H9 (cell line): ENCODE results near the gene FUT8. TPM values are rescaled to one million over a fixed set of nuclear protein-coding genes. Genes with fewer than 3 reads are reported as not detected.

Experiments used
- DNase-seq: peaks from one replicate; pipeline ENCODE4 v3.0.0-alpha.2; 2017
- H2AFZ ChIP-seq: one replicate; pipeline ENCODE4 v1.6.1; 2013; ENCODE audit warnings: mild to moderate bottlenecking, low read length, control low read depth, moderate library complexity
- H2AK5ac ChIP-seq: 2 replicates; pipeline ENCODE4 v1.6.1; 2013; ENCODE audit warnings: low read length, control low read depth, mixed read lengths; ENCODE audit not compliant: insufficient read length
- H2BK120ac ChIP-seq: one replicate; pipeline ENCODE4 v1.6.1; 2013; ENCODE audit warnings: low read depth, mild to moderate bottlenecking, low read length, control low read depth, inconsistent platforms; ENCODE audit not compliant: poor library complexity, severe bottlenecking
- H2BK12ac ChIP-seq: 2 replicates; pipeline ENCODE4 v1.6.1; 2013; ENCODE audit warnings: low read length, control low read depth, mixed read lengths, low read depth; ENCODE audit not compliant: insufficient read length
- H2BK15ac ChIP-seq: 2 replicates; pipeline ENCODE4 v1.6.1; 2013; ENCODE audit warnings: low read depth, low read length, control low read depth
- H2BK20ac ChIP-seq: one replicate; pipeline ENCODE4 v1.6.1; 2013; ENCODE audit warnings: low read depth, mild to moderate bottlenecking, low read length, control low read depth, inconsistent platforms; ENCODE audit not compliant: poor library complexity, severe bottlenecking
- H2BK5ac ChIP-seq: 2 replicates; pipeline ENCODE4 v1.6.1; 2013; ENCODE audit warnings: low read length, control low read depth, mixed read lengths; ENCODE audit not compliant: insufficient read length
- H3K14ac ChIP-seq: 2 replicates; pipeline ENCODE4 v1.6.1; 2013; ENCODE audit warnings: low read length, control low read depth; ENCODE audit not compliant: insufficient read depth
- H3K18ac ChIP-seq: 2 replicates; pipeline ENCODE4 v1.6.1; 2013; ENCODE audit warnings: low read depth, mild to moderate bottlenecking, mixed read lengths, low read length, control low read depth; ENCODE audit not compliant: insufficient read length
- H3K23ac ChIP-seq: 2 replicates; pipeline ENCODE4 v1.6.1; 2013; ENCODE audit warnings: low read length, control low read depth, mixed read lengths, low read depth; ENCODE audit not compliant: insufficient read length
- H3K23me2 ChIP-seq: 2 replicates; pipeline ENCODE4 v1.6.1; 2013; ENCODE audit warnings: low read depth, mild to moderate bottlenecking, mixed read lengths, low read length, control low read depth; ENCODE audit not compliant: insufficient read length, poor library complexity, severe bottlenecking
- H3K27ac ChIP-seq: 2 replicates; pipeline ENCODE4 v1.5.1; 2013; ENCODE audit warnings: low read length, control low read depth, mixed read lengths, low read depth; ENCODE audit not compliant: insufficient read length
- H3K27me3 ChIP-seq: 2 replicates; pipeline ENCODE4 v1.6.1; 2013; ENCODE audit warnings: low read length, control low read depth, inconsistent platforms; ENCODE audit not compliant: insufficient read depth
- H3K4ac ChIP-seq: 2 replicates; pipeline ENCODE4 v1.6.1; 2013; ENCODE audit warnings: low read depth, mild to moderate bottlenecking, control low read depth, inconsistent platforms, low read length, moderate library complexity
- H3K4me1 ChIP-seq: 2 replicates; pipeline ENCODE4 v1.6.1; 2013; ENCODE audit warnings: low read length, control low read depth, inconsistent platforms; ENCODE audit not compliant: insufficient read depth
- H3K4me2 ChIP-seq: 2 replicates; pipeline ENCODE4 v1.6.1; 2013; ENCODE audit warnings: low read length, control low read depth, mixed read lengths; ENCODE audit not compliant: insufficient read length, insufficient read depth
- H3K56ac ChIP-seq: 2 replicates; pipeline ENCODE4 v1.6.1; 2013; ENCODE audit warnings: low read depth, mild to moderate bottlenecking, mixed read lengths, low read length, control low read depth; ENCODE audit not compliant: insufficient read length
- H3K79me1 ChIP-seq: 2 replicates; pipeline ENCODE4 v1.6.1; 2013; ENCODE audit warnings: low read depth, mild to moderate bottlenecking, moderate library complexity, low read length, control low read depth, inconsistent platforms; ENCODE audit not compliant: insufficient read depth, poor library complexity, severe bottlenecking
- H3K79me2 ChIP-seq: 2 replicates; pipeline ENCODE4 v1.6.1; 2013; ENCODE audit warnings: low read length, control low read depth, inconsistent platforms; ENCODE audit not compliant: insufficient read depth
- H3K9ac ChIP-seq: 2 replicates; pipeline ENCODE4 v1.6.1; 2013; ENCODE audit warnings: low read length, control low read depth, mixed read lengths; ENCODE audit not compliant: insufficient read length; ENCODE audit errors: extremely low read depth
- H3K9me3 ChIP-seq: one replicate; pipeline ENCODE4 v1.6.1; 2013; ENCODE audit warnings: low read depth, low read length, inconsistent platforms; ENCODE audit not compliant: control insufficient read depth
- H3T11ph ChIP-seq: one replicate; pipeline ENCODE4 v1.6.1; 2013; ENCODE audit warnings: mild to moderate bottlenecking, low read length, control low read depth, inconsistent platforms
- H4K20me1 ChIP-seq: one replicate; pipeline ENCODE4 v1.6.1; 2013; ENCODE audit not compliant: control insufficient read depth, insufficient read length, insufficient read depth
- H4K5ac ChIP-seq: 2 replicates; pipeline ENCODE4 v1.6.1; 2013; ENCODE audit warnings: low read depth, mild to moderate bottlenecking, mixed read lengths, low read length, control low read depth; ENCODE audit not compliant: insufficient read length
- H4K8ac ChIP-seq: replicated peaks from 2 replicates; pipeline ENCODE4 v1.6.1; 2013; ENCODE audit warnings: low read length, control low read depth, mixed read lengths, low read depth; ENCODE audit not compliant: insufficient read length
- H4K91ac ChIP-seq: 2 replicates; pipeline ENCODE4 v1.6.1; 2013; ENCODE audit warnings: low read depth, mild to moderate bottlenecking, moderate library complexity, mixed read lengths, low read length, control low read depth; ENCODE audit not compliant: insufficient read length
- H3K27ac Mint-ChIP-seq, 3 experiments: 2 replicates in 2 of 3; 3 replicates in 1 of 3; pipeline ENCODE4 v1.8.0; 2020 to 2021; ENCODE audit warnings: mixed read lengths in 3 of 3, mild to moderate bottlenecking in 1 of 3, moderate library complexity in 1 of 3
- H3K27me3 Mint-ChIP-seq: 2 replicates; pipeline ENCODE4 v1.8.0; 2021; ENCODE audit warnings: low read depth, mild to moderate bottlenecking, moderate library complexity, mixed read lengths
- H3K36me3 Mint-ChIP-seq, 3 experiments: 2 replicates in 2 of 3; 3 replicates in 1 of 3; pipeline ENCODE4 v1.8.0; 2020 to 2021; ENCODE audit warnings: low read depth in 3 of 3, mixed read lengths in 3 of 3; ENCODE audit not compliant: insufficient read depth in 1 of 3
- H3K4me1 Mint-ChIP-seq, 2 experiments: 2 replicates each; pipeline ENCODE4 v1.8.0; 2020; ENCODE audit warnings: mixed read lengths in 2 of 2
- H3K4me3 Mint-ChIP-seq, 2 experiments: 2 replicates in 1 of 2; 3 replicates in 1 of 2; pipeline ENCODE4 v1.8.0; 2020 to 2021; ENCODE audit warnings: mild to moderate bottlenecking in 2 of 2, mixed read lengths in 2 of 2, moderate library complexity in 1 of 2
- H3K9me3 Mint-ChIP-seq, 2 experiments: 2 replicates in 1 of 2; 3 replicates in 1 of 2; pipeline ENCODE4 v1.8.0; 2020; ENCODE audit warnings: mild to moderate bottlenecking in 2 of 2, mixed read lengths in 2 of 2, moderate library complexity in 1 of 2
- CTCF ChIP-seq: fragments of 200-600 bp; sonication (generic); conservative IDR thresholded peaks from 3 replicates; pipeline ENCODE4 v1.8.0; 2021; ENCODE audit warnings: antibody characterized with exemption, mild to moderate bottlenecking
- WGBS: extraction: QIAGEN DNeasy Blood & Tissue Kit; methylation state at CpG from one replicate; pipeline ENCODE4 v1.1.7; 2013; ENCODE audit warnings: missing lambda C conversion rate, low lambda C conversion rate, mixed read lengths; ENCODE audit not compliant: insufficient read length; ENCODE audit errors: extremely low coverage; 5-methylcytosine and 5-hydroxymethylcytosine counted together
- total RNA-seq: library from RNA; stranded (reverse); gene quantifications from 2 replicates; pipeline ENCODE4 v1.2.1, GENCODE V29; 2021

Gene FUT8
- total RNA-seq, 1 experiment from 2014 or later: 44.3 TPM

- Histone ChIP-seq H3K9ac (no peak overlapping the region), H2BK20ac (no peak overlapping the region), H2BK5ac (no peak overlapping the region), H3K23me2 (no peaks in the 10 kb centered on the region), H2BK15ac (no peak overlapping the region), H3K79me1 (no peaks in the 10 kb centered on the region), H3K79me2 (no peaks in the 10 kb centered on the region), H3K27ac (no peak overlapping the region), H4K5ac (no peak overlapping the region), H3K14ac (no peak overlapping the region), H4K8ac (no peak overlapping the region), H3K23ac (no peak overlapping the region), H2AK5ac (no peak overlapping the region), H3K9me3 (no peaks in the 10 kb centered on the region), H2BK120ac (no peak overlapping the region), H2BK12ac (no peak overlapping the region), H3K56ac (no peak overlapping the region), H3K4ac (no peak overlapping the region), H3T11ph (no peak overlapping the region), H3K27me3 (no peaks in the 10 kb centered on the region), H3K4me2 (no peak overlapping the region), H3K18ac (no peak overlapping the region), H2AFZ (no peak overlapping the region), H3K4me1 (peaks cover 6% of the 10 kb centered on the region; the same call in 1 of the 2 replicates), H4K20me1 (no peaks in the 10 kb centered on the region), H4K91ac (no peak overlapping the region)
- peaks cover 46 to 61% of the 10 kb centered on the region in 2 experiments for H3K4me1 Mint-ChIP-seq
- no peaks in the 10 kb centered on the region; a peak in 1 of 5 replicates for H3K9me3 Mint-ChIP-seq
- no peak for DNase-seq
- no peak overlapping the region for H3K27ac Mint-ChIP-seq
- no peaks in the 10 kb centered on the region; a peak in 1 of 7 replicates for H3K36me3 Mint-ChIP-seq
- H3K27me3 Mint-ChIP-seq: no peaks in the 10 kb centered on the region
- H3K4me3 Mint-ChIP-seq: no peak overlapping the region
- TF ChIP-seq CTCF: no peak
- WGBS: no CpG with 5 or more reads among the region's 4 CpGs
Measured at GRCh38 chr14:65478017-65478416, 65.5 kb downstream of the FUT8 start.
